IMR-90 (cell line): ENCODE data around the gene TBRG4.

Source experiments
- CEBPB ChIP-seq: IDR thresholded peaks from 2 replicates; pipeline ENCODE4 v1.6.1; 2012; ENCODE audit warnings: low read depth, low read length, improper control_type of control experiment
- CHD1 ChIP-seq: IDR thresholded peaks from 2 replicates; pipeline ENCODE4 v1.6.1; 2012; ENCODE audit warnings: low read depth, low read length, improper control_type of control experiment
- CTCF ChIP-seq: conservative IDR thresholded peaks from 2 replicates; pipeline ENCODE4 v1.5.1; 2012; ENCODE audit warnings: mild to moderate bottlenecking, low read depth, low read length, improper control_type of control experiment
- FOS ChIP-seq: fragments of 150-350 bp; IDR thresholded peaks from 2 replicates; pipeline ENCODE4 v1.6.1; 2016; ENCODE audit warnings: low read depth, low read length
- MAFK ChIP-seq: IDR thresholded peaks from 2 replicates; pipeline ENCODE4 v1.6.1; 2012; ENCODE audit warnings: low read depth, low read length, improper control_type of control experiment
- MAZ ChIP-seq: IDR thresholded peaks from 2 replicates; pipeline ENCODE4 v1.6.1; 2012; ENCODE audit warnings: low read depth, mild to moderate bottlenecking, low read length, improper control_type of control experiment, moderate library complexity, borderline replicate concordance
- MXI1 ChIP-seq: IDR thresholded peaks from 2 replicates; pipeline ENCODE4 v1.6.1; 2012; ENCODE audit warnings: low read depth, mild to moderate bottlenecking, low read length, moderate library complexity, borderline replicate concordance
- POLR2A ChIP-seq: IDR thresholded peaks from 2 replicates; pipeline ENCODE4 v1.6.1; 2012; ENCODE audit warnings: mild to moderate bottlenecking, low read depth, low read length
- RFX5 ChIP-seq: IDR thresholded peaks from 2 replicates; pipeline ENCODE4 v1.8.0; 2012; ENCODE audit warnings: low read depth, mild to moderate bottlenecking, low read length, moderate library complexity
- USF2 ChIP-seq: fragments of 150-350 bp; IDR thresholded peaks from 2 replicates; pipeline ENCODE4 v1.6.1; 2017; ENCODE audit warnings: mild to moderate bottlenecking, antibody characterized with exemption, low read length, low read depth

- TF ChIP-seq CTCF (no peak), POLR2A (no peak), CEBPB (no peak), FOS (no peak), RFX5 (no peak), CHD1 (no peak), MAZ (no peak), MAFK (no peak), USF2 (no peak), MXI1 (no peak)
Observed at GRCh38 chr7:45068236-45069023, 43.1 kb downstream of the TBRG4 start.
